ENCODE measurements around the gene CERK. TPM values are rescaled to one million over a fixed set of nuclear protein-coding genes. Genes with fewer than 3 reads are reported as not detected.
"Not testable (repeated sequence)": the region's sequence is repeated elsewhere in the genome, so short reads cannot be mapped to it uniquely, and the experiment has no call there.

Gene CERK
- total RNA-seq, 1 donor from 2014 or later = 102 TPM

GRCh38 chr22:46652847-46653331 is 85.2 kb downstream of the CERK start:
- Mint-ChIP-seq H3K27me3 (ENCODE audit: low read depth) (no peaks in the 10 kb centered on the region), H3K27ac (ENCODE audit: unreplicated experiment) (peak overlapping the region; percentile 92), H3K9me3 (no peaks in the 10 kb centered on the region), H3K4me1 (peaks cover 22% of the 10 kb centered on the region), H3K4me3 (no peak overlapping the region), H3K36me3 (ENCODE audit: low read depth) (no peaks in the 10 kb centered on the region)
- TF ChIP-seq, protein P1, sequence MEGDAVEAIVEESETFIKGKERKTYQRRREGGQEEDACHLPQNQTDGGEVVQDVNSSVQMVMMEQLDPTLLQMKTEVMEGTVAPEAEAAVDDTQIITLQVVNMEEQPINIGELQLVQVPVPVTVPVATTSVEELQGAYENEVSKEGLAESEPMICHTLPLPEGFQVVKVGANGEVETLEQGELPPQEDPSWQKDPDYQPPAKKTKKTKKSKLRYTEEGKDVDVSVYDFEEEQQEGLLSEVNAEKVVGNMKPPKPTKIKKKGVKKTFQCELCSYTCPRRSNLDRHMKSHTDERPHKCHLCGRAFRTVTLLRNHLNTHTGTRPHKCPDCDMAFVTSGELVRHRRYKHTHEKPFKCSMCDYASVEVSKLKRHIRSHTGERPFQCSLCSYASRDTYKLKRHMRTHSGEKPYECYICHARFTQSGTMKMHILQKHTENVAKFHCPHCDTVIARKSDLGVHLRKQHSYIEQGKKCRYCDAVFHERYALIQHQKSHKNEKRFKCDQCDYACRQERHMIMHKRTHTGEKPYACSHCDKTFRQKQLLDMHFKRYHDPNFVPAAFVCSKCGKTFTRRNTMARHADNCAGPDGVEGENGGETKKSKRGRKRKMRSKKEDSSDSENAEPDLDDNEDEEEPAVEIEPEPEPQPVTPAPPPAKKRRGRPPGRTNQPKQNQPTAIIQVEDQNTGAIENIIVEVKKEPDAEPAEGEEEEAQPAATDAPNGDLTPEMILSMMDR (conservative IDR thresholded peaks at IDR 0.05) = no peak
- no peak for DNase-seq (ENCODE audit: low read depth, low spot score)

GRCh38 chr22:46652081-46652846 is 85.8 kb downstream of the CERK start:
- Mint-ChIP-seq H3K9me3 (no peaks in the 10 kb centered on the region), H3K36me3 (ENCODE audit: low read depth) (no peaks in the 10 kb centered on the region)

GRCh38 chr22:46651316-46651715 is 86.7 kb downstream of the CERK start:
- H3K9me3 Mint-ChIP-seq = no peaks in the 10 kb centered on the region
- no peak overlapping the region for H3K4me3 Mint-ChIP-seq
- DNase-seq (ENCODE audit: low read depth, low spot score) = no peak
- no peaks in the 10 kb centered on the region for H3K27me3 Mint-ChIP-seq (ENCODE audit: low read depth)
- peaks cover 22% of the 10 kb centered on the region for H3K4me1 Mint-ChIP-seq
- H3K36me3 Mint-ChIP-seq (ENCODE audit: low read depth) = no peaks in the 10 kb centered on the region
- H3K27ac Mint-ChIP-seq (ENCODE audit: unreplicated experiment) = no peak overlapping the region
- TF ChIP-seq, protein P1 (conservative IDR thresholded peaks at IDR 0.05) = no peak

More at GRCh38 chr22:46652081-46652846, 85.8 kb downstream of the CERK start:
- H3K4me3 Mint-ChIP-seq = no peak overlapping the region
- no peak for DNase-seq (ENCODE audit: low read depth, low spot score)
- H3K27ac Mint-ChIP-seq (ENCODE audit: unreplicated experiment) = peak overlapping the region; percentile 92
- peaks cover 22% of the 10 kb centered on the region for H3K4me1 Mint-ChIP-seq
- TF ChIP-seq, protein P1 (conservative IDR thresholded peaks at IDR 0.05) = no peak
- H3K27me3 Mint-ChIP-seq (ENCODE audit: low read depth) = no peaks in the 10 kb centered on the region

GRCh38 chr22:46650078-46650810 is 87.8 kb downstream of the CERK start:
- no peak for DNase-seq (ENCODE audit: low read depth, low spot score)
- Mint-ChIP-seq H3K9me3 (no peaks in the 10 kb centered on the region), H3K4me1 (peaks cover 22% of the 10 kb centered on the region), H3K27me3 (ENCODE audit: low read depth) (no peaks in the 10 kb centered on the region), H3K4me3 (no peak overlapping the region), H3K27ac (ENCODE audit: unreplicated experiment) (no peak overlapping the region), H3K36me3 (ENCODE audit: low read depth) (no peaks in the 10 kb centered on the region)
- TF ChIP-seq, protein P1 (conservative IDR thresholded peaks at IDR 0.05) = no peak

DNA sequence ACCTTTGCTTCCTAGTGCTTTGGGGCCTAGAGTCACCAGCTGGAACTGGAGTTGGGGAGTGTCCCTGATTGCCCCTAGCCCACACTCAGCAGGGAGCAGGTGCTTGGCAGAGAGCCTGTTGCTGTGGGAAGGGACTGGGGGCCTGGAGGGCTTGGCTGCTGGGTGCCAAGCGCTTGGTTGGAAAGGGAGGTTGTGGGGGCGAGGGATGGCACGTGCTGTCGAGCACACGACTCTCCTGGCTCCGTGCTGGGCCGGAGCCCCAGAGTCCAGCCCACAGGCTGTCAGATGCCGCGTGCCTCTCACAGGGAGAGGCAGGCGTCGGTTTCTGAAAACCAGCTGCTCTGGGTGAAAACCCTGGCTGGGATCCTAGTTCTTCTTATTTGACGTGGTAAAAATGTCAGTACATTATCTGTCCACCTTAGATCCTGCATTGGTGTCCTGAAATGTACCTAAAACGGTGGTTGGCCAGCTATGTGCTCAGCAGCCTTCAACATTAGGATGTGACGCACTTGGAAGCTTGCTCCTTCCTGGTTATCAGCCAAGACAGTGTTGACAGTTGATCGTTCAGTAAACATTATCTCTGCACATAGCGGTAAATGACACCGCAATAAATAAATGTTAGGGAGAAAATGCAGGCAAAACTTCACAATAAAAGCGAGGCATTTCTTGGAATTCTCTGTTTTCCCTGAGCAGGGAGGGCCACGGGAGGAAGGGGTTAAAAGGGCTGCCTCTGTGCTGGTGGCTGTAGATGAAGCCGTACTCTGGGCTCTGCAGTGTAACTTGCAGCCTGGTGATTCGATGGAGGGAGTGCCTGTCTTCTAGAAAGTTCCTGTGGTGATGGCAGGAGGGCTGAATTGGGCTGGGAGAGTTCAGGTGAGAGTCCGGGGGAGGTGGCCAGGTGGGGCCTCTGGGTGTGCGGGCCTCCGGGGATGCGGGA is 88.6 kb downstream of the CERK start:
- Mint-ChIP-seq H3K9me3 (no peaks in the 10 kb centered on the region), H3K4me3 (no peak overlapping the region), H3K27ac (ENCODE audit: unreplicated experiment) (no peak overlapping the region), H3K36me3 (ENCODE audit: low read depth) (peaks cover under 1% of the 10 kb centered on the region), H3K27me3 (ENCODE audit: low read depth) (no peaks in the 10 kb centered on the region), H3K4me1 (peaks cover 22% of the 10 kb centered on the region)
- no peak for DNase-seq (ENCODE audit: low read depth, low spot score)
- TF ChIP-seq, protein P1 (conservative IDR thresholded peaks at IDR 0.05) = no peak

DNA sequence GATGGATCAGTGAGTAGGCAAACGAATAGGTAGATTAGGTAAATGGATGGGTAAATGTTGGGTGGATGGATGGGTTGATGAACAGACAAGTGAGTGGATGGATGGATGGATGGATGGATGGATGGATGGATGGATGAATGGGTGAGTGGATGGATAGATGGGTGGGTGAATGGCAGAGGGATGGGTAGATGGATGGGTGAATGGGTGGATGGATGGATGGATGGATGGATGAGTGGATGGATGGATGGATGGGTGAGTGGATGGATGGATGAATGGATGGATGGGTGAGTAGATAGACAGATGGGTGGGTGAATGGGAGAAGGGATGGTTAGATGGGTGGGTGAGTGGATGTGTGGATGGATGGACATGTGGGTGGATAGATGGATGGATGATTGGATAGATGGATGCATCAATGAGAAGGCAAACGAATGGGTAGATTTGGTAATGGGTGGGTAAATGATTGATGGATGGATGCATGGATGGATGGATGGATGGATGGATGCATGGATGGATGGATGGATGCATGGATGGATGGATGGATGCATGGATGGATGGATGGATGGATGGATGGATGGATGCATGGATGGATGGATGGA is 89.7 kb downstream of the CERK start:
- not testable (repeated sequence) for H3K27ac Mint-ChIP-seq (ENCODE audit: unreplicated experiment); DNase-seq (ENCODE audit: low read depth, low spot score); H3K36me3 Mint-ChIP-seq (ENCODE audit: low read depth); H3K4me3 Mint-ChIP-seq; H3K9me3 Mint-ChIP-seq; H3K27me3 Mint-ChIP-seq (ENCODE audit: low read depth)
- H3K4me1 Mint-ChIP-seq = peaks cover 28% of the 10 kb centered on the region

All from neural crest cell (in vitro differentiated cells).